HCT116 (cell line): ENCODE data around the gene MYBL2. TPM values are rescaled to one million over a fixed set of nuclear protein-coding genes. Genes with fewer than 3 reads are reported as not detected.

Experiments
- ATAC-seq: fragments of 200-7000 bp; cut with Tn5 transposase; 2 replicates; pipeline ENCODE4 v1.9.1; 2020; ENCODE audit warnings: mild to moderate bottlenecking, moderate library complexity
- BruUV-seq: library from RNA; stranded (reverse); fragments of 400-500 nt; replicated peaks from 2 replicates; lab custom pipeline; 2021; lab: Mats Ljungman, UMichigan
- CTCF ChIA-PET: fragments of 300-600 bp; sonication (Branson Sonifier 250); formaldehyde crosslinking; loops from one replicate; lab custom pipeline; 2021; ENCODE audit warnings: antibody characterized with exemption; lab: Charles Lee
- POLR2A ChIA-PET: fragments of 300-600, 350-600 bp; sonication (Branson Sonifier 250); formaldehyde crosslinking; loops from one replicate; lab custom pipeline; 2021; ENCODE audit warnings: antibody characterized with exemption; lab: Charles Lee
- RAD21 ChIA-PET, 2 experiments: fragments of 300-600 bp; sonication (Branson Sonifier 250); formaldehyde crosslinking; loops; one replicate each; lab custom pipeline; 2023; ENCODE audit warnings: low total read pairs in 2 of 2; ENCODE audit not compliant: uncharacterized antibody in 2 of 2, unreplicated experiment in 2 of 2, low non-redundant PET in 1 of 2; lab: Charles Lee
- DNase-seq: peaks from one replicate; pipeline ENCODE4 v3.0.0-alpha.2; 2010; ENCODE audit warnings: low read depth, low spot score
- H2AFZ ChIP-seq: fragments of 200-600 bp; shearing (Covaris generic), sonication (generic); 2 replicates; pipeline ENCODE4 v1.6.1; 2017; ENCODE audit warnings: low read depth, mixed run types, mixed read lengths, antibody characterized with exemption, low read length; ENCODE audit not compliant: poor library complexity, severe bottlenecking
- H3K27ac ChIP-seq: 2 replicates; pipeline ENCODE4 v1.5.1; 2012; ENCODE audit warnings: low read depth, low read length
- H3K27me3 ChIP-seq: fragments of 200-600 bp; sonication (generic); 2 replicates; pipeline ENCODE4 v1.6.1; 2016; ENCODE audit warnings: mixed run types, low read length, mixed read lengths; ENCODE audit not compliant: insufficient read depth
- H3K36me3 ChIP-seq, 2 experiments: fragments of 200-500 bp in 1 of 2; fragments of 200-600 bp in 1 of 2; sonication (Bioruptor generic) in 1 of 2; sonication (generic) in 1 of 2; 2 replicates each; pipeline versions ENCODE4 v1.5.1 to v1.6.1; 2014 to 2016; ENCODE audit warnings: low read length in 2 of 2, inconsistent platforms in 1 of 2, mixed read lengths in 1 of 2, mixed run types in 1 of 2; ENCODE audit not compliant: insufficient read depth in 2 of 2, control insufficient read depth in 1 of 2
- H3K4me1 ChIP-seq, 2 experiments: fragments of 200-600 bp in 1 of 2; sonication (generic) in 1 of 2; 2 replicates each; pipeline versions ENCODE4 v1.5.1 to v1.6.1; 2012 to 2017; ENCODE audit warnings: low read length in 2 of 2, inconsistent platforms in 1 of 2, mild to moderate bottlenecking in 1 of 2, mixed read lengths in 1 of 2, mixed run types in 1 of 2, moderate library complexity in 1 of 2; ENCODE audit not compliant: insufficient read depth in 2 of 2, control insufficient read depth in 1 of 2
- H3K4me2 ChIP-seq: fragments of 200-600 bp; sonication (generic); 2 replicates; pipeline ENCODE4 v1.6.1; 2017; ENCODE audit warnings: mixed run types, low read length, mixed read lengths
- H3K4me3 ChIP-seq, 2 experiments: fragments of 200-600 bp in 1 of 2; sonication (generic) in 1 of 2; replicated peaks in 1 of 2; 2 replicates each; pipeline ENCODE4 v1.5.1; 2011 to 2016; ENCODE audit warnings: low read length in 2 of 2, control low read depth in 1 of 2, low read depth in 1 of 2, mild to moderate bottlenecking in 1 of 2, mixed read lengths in 1 of 2, mixed run types in 1 of 2
- H3K79me2 ChIP-seq: fragments of 200-600 bp; sonication (generic); 2 replicates; pipeline ENCODE4 v1.6.1; 2017; ENCODE audit warnings: mild to moderate bottlenecking, mixed run types, low read length, moderate library complexity, mixed read lengths; ENCODE audit not compliant: insufficient read depth
- H3K9ac ChIP-seq: fragments of 200-600 bp; sonication (generic); 2 replicates; pipeline ENCODE4 v1.6.1; 2016; ENCODE audit warnings: low read length, mixed read lengths
- H3K9me2 ChIP-seq: fragments of 200-600 bp; sonication (generic), shearing (Covaris generic); 2 replicates; pipeline ENCODE4 v1.6.1; 2017; ENCODE audit warnings: mixed run types, mild to moderate bottlenecking, moderate library complexity; ENCODE audit not compliant: insufficient read depth
- H3K9me3 ChIP-seq, 2 experiments: fragments of 200-500 bp in 1 of 2; fragments of 200-600 bp in 1 of 2; sonication (Bioruptor generic) in 1 of 2; sonication (generic) in 1 of 2; 2 replicates each; pipeline ENCODE4 v1.6.1; 2014 to 2017; ENCODE audit warnings: low read length in 2 of 2, mixed read lengths in 2 of 2, inconsistent platforms in 1 of 2, low read depth in 1 of 2, mild to moderate bottlenecking in 1 of 2, mixed run types in 1 of 2, moderate library complexity in 1 of 2; ENCODE audit not compliant: control insufficient read depth in 1 of 2, insufficient read depth in 1 of 2
- H4K20me1 ChIP-seq: fragments of 200-600 bp; sonication (generic), shearing (Covaris generic); 2 replicates; pipeline ENCODE4 v1.6.1; 2017; ENCODE audit warnings: mixed run types, mild to moderate bottlenecking, moderate library complexity; ENCODE audit not compliant: insufficient read depth
- CBX3 ChIP-seq: IDR thresholded peaks from 2 replicates; pipeline ENCODE4 v1.6.1; 2012; ENCODE audit warnings: low read depth
- CEBPB ChIP-seq: IDR thresholded peaks from 2 replicates; pipeline ENCODE4 v1.6.1; 2012; ENCODE audit warnings: low read depth
- ELF1 ChIP-seq: IDR thresholded peaks from 2 replicates; pipeline ENCODE4 v1.6.1; 2012; ENCODE audit warnings: low read depth, borderline replicate concordance
- EZH2 ChIP-seq: fragments of 200-600 bp; sonication (generic); IDR thresholded peaks from 2 replicates; pipeline ENCODE4 v1.6.1; 2017; ENCODE audit warnings: antibody characterized with exemption, mixed run types
- EZH2phosphoT487 ChIP-seq: fragments of 200-600 bp; IDR thresholded peaks from 2 replicates; pipeline ENCODE4 v1.6.1; 2018; ENCODE audit warnings: antibody characterized with exemption, borderline replicate concordance
- FOSL1 ChIP-seq: IDR thresholded peaks from 2 replicates; pipeline ENCODE4 v1.6.1; 2012; ENCODE audit warnings: low read depth
- JUND ChIP-seq: IDR thresholded peaks from 2 replicates; pipeline ENCODE4 v1.6.1; 2012
- MAX ChIP-seq: IDR thresholded peaks from 2 replicates; pipeline ENCODE4 v1.6.1; 2012
- POLR2A ChIP-seq: IDR thresholded peaks from 2 replicates; pipeline ENCODE4 v1.7.0; 2011; ENCODE audit warnings: borderline replicate concordance; ENCODE audit not compliant: insufficient read depth, insufficient read length; ENCODE audit errors: extremely low read depth
- POLR2AphosphoS5 ChIP-seq: IDR thresholded peaks from 2 replicates; pipeline ENCODE4 v1.6.1; 2011; ENCODE audit warnings: mild to moderate bottlenecking, low read depth, low read length, moderate library complexity
- RAD21 ChIP-seq: IDR thresholded peaks from 2 replicates; pipeline ENCODE4 v1.6.1; 2012; ENCODE audit warnings: low read depth, mild to moderate bottlenecking
- REST ChIP-seq: IDR thresholded peaks from 2 replicates; pipeline ENCODE4 v1.6.1; 2012; ENCODE audit warnings: low read depth
- SIN3A ChIP-seq: IDR thresholded peaks from 2 replicates; pipeline ENCODE4 v1.6.1; 2012; ENCODE audit warnings: low read depth
- SRF ChIP-seq: IDR thresholded peaks from 2 replicates; pipeline ENCODE4 v1.6.1; 2012; ENCODE audit warnings: low read depth
- YY1 ChIP-seq: IDR thresholded peaks from 2 replicates; pipeline ENCODE4 v1.6.1; 2011; ENCODE audit warnings: low read length, low read depth, moderate library complexity, mild to moderate bottlenecking; ENCODE audit not compliant: insufficient replicate concordance; ENCODE audit errors: extremely low read depth
- ZFX ChIP-seq: fragments of 450-650 bp; IDR thresholded peaks from 2 replicates; pipeline ENCODE4 v1.6.1; 2017
- ZNF274 ChIP-seq: fragments of 200-500 bp; sonication (Bioruptor generic); IDR thresholded peaks from 2 replicates; pipeline ENCODE4 v1.6.1; 2014; ENCODE audit warnings: mild to moderate bottlenecking, low read depth, low read length, inconsistent platforms
- intact Hi-C: fragments of 100-400 bp; cut with micrococcal nuclease; formaldehyde crosslinking; loops from 2 replicates; pipeline ENCODE4 v1.10.0; 2022
- total RNA-seq: library from RNA; stranded (reverse); gene quantifications from one replicate; pipeline ENCODE4 v1.2.1, GENCODE V29; 2021; ENCODE audit not compliant: unreplicated experiment

Gene MYBL2
- total RNA-seq, 1 experiment from 2014 or later: 92.1 TPM

GRCh38 chr20:43662943-43663655 lies 3.8 kb upstream of the MYBL2 start:
- no peak overlapping the region for H3K4me2 ChIP-seq
- CTCF ChIA-PET: interaction anchor here (1.2 kb wide), 1 partner anchor 29 kb away, joined by 5 read pairs; no protein-coding TSS in a partner anchor
- no TSS peak for BruUV-seq
- H3K9ac ChIP-seq: no peak overlapping the region
- no peaks in the 10 kb centered on the region for H3K36me3 ChIP-seq
- H3K4me1 ChIP-seq: peaks cover 17 to 21% of the 10 kb centered on the region in 2 experiments
- H3K9me3 ChIP-seq: no peaks in the 10 kb centered on the region
- TF ChIP-seq SRF (no peak), EZH2 (no peak), ZNF274 (no peak), JUND (no peak), YY1 (no peak), POLR2AphosphoS5 (no peak), REST (no peak), CEBPB (no peak), FOSL1 (no peak), RAD21 (no peak), POLR2A (no peak), ZFX (no peak), MAX (no peak), SIN3A (no peak), CBX3 (no peak), ELF1 (no peak), EZH2phosphoT487 (no peak)
- intact Hi-C loops: no loop called here
- no peaks in the 10 kb centered on the region for H3K27me3 ChIP-seq
- peaks cover 9% of the 10 kb centered on the region for H3K79me2 ChIP-seq
- no peak overlapping the region for H3K4me3 ChIP-seq
- H3K9me2 ChIP-seq: no peaks in the 10 kb centered on the region
- H4K20me1 ChIP-seq: no peaks in the 10 kb centered on the region
- no peak overlapping the region for H2AFZ ChIP-seq
- ATAC-seq (no peak), DNase-seq (no peak)
- H3K27ac ChIP-seq: no peak overlapping the region
- POLR2A ChIA-PET: interaction anchor here (1.8 kb wide), 1 partner anchor 205 kb away, joined by 5 read pairs; the partner anchor contains the start of gene SRSF6
- RAD21 ChIA-PET: no interaction called here
